ENCODE results near the gene CLIP2.

CLIP2 gene

GRCh38 chr7:74272305-74273038 is 16.7 kb upstream of the CLIP2 start:
- peak; percentile 13 for DNase-seq

- DNase-seq, result no peak
Observed at GRCh38 chr7:74275401-74275881, 13.8 kb upstream of the CLIP2 start.

- DNase-seq, result no peak
Observed at GRCh38 chr7:74277636-74278035, 11.6 kb upstream of the CLIP2 start.

- no peak for DNase-seq
Observed at GRCh38 chr7:74280985-74281384, 8.2 kb upstream of the CLIP2 start.

- DNase-seq, result no peak
Observed at GRCh38 chr7:74282748-74283459, 6.3 kb upstream of the CLIP2 start.

GRCh38 chr7:74283858-74284447 is 5.3 kb upstream of the CLIP2 start:
- DNase-seq, result no peak

- DNase-seq, result no peak
Observed at GRCh38 chr7:74284781-74285259, 4.4 kb upstream of the CLIP2 start.

- DNase-seq, result no peak
Observed at GRCh38 chr7:74286131-74286530, 3.1 kb upstream of the CLIP2 start.

- no peak for DNase-seq
Observed at GRCh38 chr7:74287303-74288033, 1.7 kb upstream of the CLIP2 start.

- no peak for DNase-seq
Observed at GRCh38 chr7:74288034-74288881, 949 bp upstream of the CLIP2 start.

- peak; percentile 41 for DNase-seq
Observed at GRCh38 chr7:74289659-74290552, 699 bp downstream of the CLIP2 start.

- DNase-seq, result no peak
Observed at GRCh38 chr7:74290553-74290950, 1.3 kb downstream of the CLIP2 start.

GRCh38 chr7:74290981-74291441 is 1.8 kb downstream of the CLIP2 start:
- no peak for DNase-seq

GRCh38 chr7:74291535-74291934 is 2.3 kb downstream of the CLIP2 start:
- DNase-seq, result no peak

- no peak for DNase-seq
Observed at GRCh38 chr7:74292757-74293576, 3.8 kb downstream of the CLIP2 start.

GRCh38 chr7:74293577-74293908 is 4.3 kb downstream of the CLIP2 start:
- DNase-seq, result no peak

- DNase-seq, result no peak
Observed at GRCh38 chr7:74294191-74294998, 5.2 kb downstream of the CLIP2 start.

GRCh38 chr7:74297516-74298233 is 8.5 kb downstream of the CLIP2 start:
- no peak for DNase-seq

GRCh38 chr7:74299401-74299800 is 10.2 kb downstream of the CLIP2 start:
- DNase-seq, result no peak
